Measurements from ENCODE around the gene ZFYVE28. TPM values are rescaled to one million over a fixed set of nuclear protein-coding genes. Genes with fewer than 3 reads are reported as not detected.

The ZFYVE28 gene
- total and polyA plus RNA-seq, 2 of the 8 experiments (the other 6 are each of a cell fraction or from before 2014, with no cell fraction given): 1.7 to 4.9 TPM

GRCh38 chr4:2397596-2398379 is 20.7 kb downstream of the ZFYVE28 start:
- H3K56ac ChIP-seq (replicated peaks; ENCODE audit: insufficient read length, low read depth, low read length): no peak overlapping the region
- H4K5ac ChIP-seq (ENCODE audit: insufficient read length, low read depth, low read length): no peak overlapping the region
- H4K8ac ChIP-seq (ENCODE audit: extremely low read depth, insufficient read depth, low read length): no peak overlapping the region
- H3K4me1 ChIP-seq (replicated peaks in 1 of 4; ENCODE audit: control insufficient read depth in 3 of 4, insufficient read depth in 4 of 4, low read length in 3 of 4): peaks cover 0 to 33% (median 22%) of the 10 kb centered on the region in 4 experiments; a peak in 6 of 7 replicates
- H3K14ac ChIP-seq (ENCODE audit: insufficient read length): no peak overlapping the region
- no peak overlapping the region for H3K23ac ChIP-seq (ENCODE audit: insufficient read length)
- H3K36me3 ChIP-seq (ENCODE audit: control insufficient read depth in 2 of 4, insufficient read depth in 4 of 4, low read length in 3 of 4): no peaks in the 10 kb centered on the region
- FAIRE-seq (no peak), DNase-seq (ENCODE audit: low read depth in 1 of 2, low spot score in 2 of 2) (no peak)
- H2BK12ac ChIP-seq (ENCODE audit: low read depth, low read length): no peak overlapping the region
- no peak overlapping the region for H2BK15ac ChIP-seq (ENCODE audit: low read length)
- no peak overlapping the region for H3K18ac ChIP-seq (ENCODE audit: extremely low read depth, low read length)
- H4K91ac ChIP-seq (replicated peaks; ENCODE audit: insufficient read length, low read length): no peak overlapping the region
- no peak overlapping the region for H3K4me3 ChIP-seq (ENCODE audit: extremely low read depth in 1 of 4, insufficient read depth in 2 of 4, low read depth in 3 of 4, low read length in 4 of 4)
- H2AFZ ChIP-seq (ENCODE audit: low read length): no peak overlapping the region
- H3K23me2 ChIP-seq (ENCODE audit: low read depth, low read length): 0 out of 2 replicates have a peak, but pooled peaks cover 4% of the 10 kb centered on the region
- no peaks in the 10 kb centered on the region for H3K9me3 ChIP-seq (ENCODE audit: insufficient read depth in 2 of 2, low read depth in 1 of 2, low read length in 1 of 2)
- peaks cover 0 to 2% of the 10 kb centered on the region in 2 experiments for H4K20me1 ChIP-seq (replicated peaks in 1 of 2; ENCODE audit: control insufficient read depth in 1 of 2, insufficient read depth in 2 of 2, low read length in 2 of 2)
- H3K4me2 ChIP-seq (ENCODE audit: insufficient read depth in 1 of 2, low read depth in 2 of 2, low read length in 2 of 2): no peak overlapping the region
- 87% methylated on average over 18 of the region's 20 CpGs; no CpG with 5 or more reads in 1 of the 2 experiments for WGBS, 2 experiments (ENCODE audit: extremely low coverage in 1 of 2, insufficient coverage in 1 of 2, insufficient read length in 1 of 2, insufficient replicate concordance in 2 of 2, low coverage in 1 of 2, low lambda C conversion rate in 2 of 2, missing lambda C conversion rate in 1 of 2)
- ChIA-PET POLR2A (ENCODE audit: partially characterized antibody) (no interaction called here), CTCF (ENCODE audit: partially characterized antibody) (interaction anchor here (0.8 to 1.2 kb wide), 4 partner anchors 9 to 51 kb away, joined by 3 read pairs; no protein-coding TSS in a partner anchor)
- peaks cover 5% of the 10 kb centered on the region for H3K79me1 ChIP-seq (ENCODE audit: low read depth, low read length)
- TF ChIP-seq KDM1A (IDR thresholded peaks at IDR 0.05; ENCODE audit: borderline replicate concordance, low read length): no peak
- no peak overlapping the region for H2BK20ac ChIP-seq (ENCODE audit: low read length)
- no peak overlapping the region for H3K4ac ChIP-seq (replicated peaks; ENCODE audit: insufficient read length, low read depth, low read length)
- no peaks in the 10 kb centered on the region for H3K27me3 ChIP-seq (replicated peaks in 1 of 4; ENCODE audit: control insufficient read depth in 3 of 4, extremely low read depth in 1 of 4, insufficient read depth in 3 of 4, low read length in 3 of 4)
- H3K27ac ChIP-seq (ENCODE audit: low read depth, low read length): no peak overlapping the region
- no peak overlapping the region for H2BK120ac ChIP-seq (replicated peaks; ENCODE audit: low read depth, low read length)
- H2AK5ac ChIP-seq (ENCODE audit: low read depth, low read length): no peak overlapping the region
- no peak overlapping the region for H2BK5ac ChIP-seq (ENCODE audit: low read depth, low read length)
- H3K9ac ChIP-seq (replicated peaks in 1 of 4; ENCODE audit: extremely low read depth in 1 of 4, low read depth in 3 of 4, low read length in 3 of 4): no peak overlapping the region
- no peaks in the 10 kb centered on the region for H3K79me2 ChIP-seq (ENCODE audit: control insufficient read depth in 1 of 2, insufficient read depth in 2 of 2, low read length in 2 of 2)

Data from H1 (cell line).